HG02763 (cell line): ENCODE results near the gene OLIG2.

Source experiments
- ATAC-seq: cut with Tn5 transposase; IDR thresholded peaks from one replicate; pipeline ENCODE4 v1.9.1; 2021; ENCODE audit warnings: mild to moderate bottlenecking, moderate library complexity; ENCODE audit not compliant: unreplicated experiment

The OLIG2 gene

DNA sequence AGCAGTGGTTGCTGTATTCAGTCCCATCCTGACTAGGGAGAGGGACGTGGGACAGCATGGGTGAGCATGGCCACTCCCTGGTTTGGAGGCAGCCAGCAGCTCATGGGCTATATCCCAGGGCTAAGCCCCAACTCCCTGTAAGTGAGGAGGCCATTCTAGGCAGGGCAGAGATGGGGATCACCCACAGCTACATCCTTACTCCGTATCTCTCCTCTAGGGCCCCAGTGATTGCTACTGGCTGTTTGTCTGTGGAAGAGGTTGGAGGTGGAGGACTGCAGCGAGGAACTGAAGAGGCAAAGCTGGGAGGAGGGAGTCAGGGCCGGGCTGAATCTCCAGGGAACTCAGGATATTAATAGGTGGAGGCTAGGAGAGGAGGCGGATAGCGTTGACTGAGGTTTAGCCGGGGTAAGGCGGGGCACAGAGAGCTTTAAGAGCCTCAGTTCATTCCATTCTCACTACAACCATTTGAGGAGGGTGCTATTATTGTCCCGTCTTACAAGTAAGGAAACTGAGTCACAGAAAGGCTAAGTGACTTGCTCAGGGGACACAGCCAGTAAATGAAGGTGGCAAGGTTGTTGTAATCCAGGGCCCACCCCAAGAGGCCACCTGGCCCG, 6.8 kb downstream of the OLIG2 start:
- no peak for ATAC-seq

DNA sequence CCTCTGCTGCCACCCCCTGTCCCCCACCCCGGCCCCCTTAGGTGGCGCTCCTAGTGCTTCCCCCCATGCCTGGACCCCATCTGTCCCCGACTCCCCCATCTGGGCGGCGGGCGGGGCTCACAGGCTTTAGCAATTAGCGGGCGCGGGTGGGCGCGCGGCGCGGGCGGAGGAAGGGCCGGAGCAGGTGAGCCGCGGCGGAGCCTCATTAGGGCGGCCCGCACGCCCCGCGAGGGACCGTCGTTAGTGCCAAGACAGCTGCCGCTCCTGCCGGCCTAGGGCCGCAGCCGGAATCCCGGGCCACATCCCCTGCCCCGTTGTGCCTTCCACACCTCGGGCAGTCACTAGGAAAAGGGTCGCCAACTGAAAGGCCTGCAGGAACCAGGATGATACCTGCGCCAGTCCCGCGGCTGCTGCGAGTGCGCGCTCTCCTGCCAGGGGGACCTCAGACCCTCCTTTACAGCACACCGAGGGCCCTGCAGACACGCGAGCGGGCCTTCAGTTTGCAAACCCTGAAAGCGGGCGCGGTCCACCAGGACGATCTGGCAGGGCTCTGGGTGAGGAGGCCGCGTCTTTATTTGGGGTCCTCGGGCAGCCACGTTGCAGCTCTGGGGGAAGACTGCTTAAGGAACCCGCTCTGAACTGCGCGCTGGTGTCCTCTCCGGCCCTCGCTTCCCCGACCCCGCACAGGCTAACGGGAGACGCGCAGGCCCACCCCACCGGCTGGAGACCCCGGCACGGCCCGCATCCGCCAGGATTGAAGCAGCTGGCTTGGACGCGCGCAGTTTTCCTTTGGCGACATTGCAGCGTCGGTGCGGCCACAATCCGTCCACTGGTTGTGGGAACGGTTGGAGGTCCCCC, 7.6 kb downstream of the OLIG2 start:
- ATAC-seq: no peak

DNA sequence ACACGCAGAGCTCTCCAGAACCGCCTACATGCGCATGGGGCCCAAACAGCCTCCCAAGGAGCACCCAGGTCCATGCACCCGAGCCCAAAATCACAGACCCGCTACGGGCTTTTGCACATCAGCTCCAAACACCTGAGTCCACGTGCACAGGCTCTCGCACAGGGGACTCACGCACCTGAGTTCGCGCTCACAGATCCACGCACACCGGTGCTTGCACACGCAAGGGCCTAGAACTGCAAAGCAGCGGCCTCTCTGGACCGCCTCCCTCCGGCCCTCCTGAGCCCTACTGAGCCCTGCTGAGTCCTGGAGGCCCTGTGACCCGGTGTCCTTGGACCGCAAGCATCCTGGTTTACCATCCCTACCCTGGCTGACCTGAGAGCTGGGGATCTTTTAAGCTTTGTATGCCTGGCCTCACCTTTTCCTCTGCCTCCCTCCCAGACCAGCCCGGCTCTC, 8.3 kb downstream of the OLIG2 start:
- ATAC-seq: no peak

DNA sequence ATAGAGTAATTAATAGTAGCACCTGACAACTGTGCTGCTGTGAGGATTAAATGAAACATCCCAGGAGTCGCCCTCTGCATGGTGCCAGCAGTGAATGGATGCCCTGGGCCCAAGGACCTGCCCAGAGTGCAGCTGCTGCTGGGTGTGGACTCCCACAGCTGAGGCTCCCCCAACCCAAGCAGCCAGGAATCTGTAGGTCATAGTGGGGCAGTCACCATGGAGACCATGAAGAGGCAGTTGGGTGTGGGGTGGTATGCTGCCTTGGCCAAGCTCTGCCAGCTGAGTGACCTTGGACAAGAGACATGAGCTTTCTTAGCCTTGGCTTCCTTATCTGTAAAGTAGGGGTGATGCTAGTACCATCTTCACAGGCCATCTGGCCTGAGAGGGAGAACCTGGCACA, 9.4 kb downstream of the OLIG2 start:
- no peak for ATAC-seq

- ATAC-seq: no peak
Measured at GRCh38 chr21:33036430-33037162, 10.9 kb downstream of the OLIG2 start.

GRCh38 chr21:33037501-33037900, 11.8 kb downstream of the OLIG2 start:
- ATAC-seq: no peak

- no peak for ATAC-seq
Measured at GRCh38 chr21:33039536-33039935, 13.8 kb downstream of the OLIG2 start.

GRCh38 chr21:33040215-33040614, 14.5 kb downstream of the OLIG2 start:
- ATAC-seq: no peak

GRCh38 chr21:33041981-33042380, 16.2 kb downstream of the OLIG2 start:
- no peak for ATAC-seq

DNA sequence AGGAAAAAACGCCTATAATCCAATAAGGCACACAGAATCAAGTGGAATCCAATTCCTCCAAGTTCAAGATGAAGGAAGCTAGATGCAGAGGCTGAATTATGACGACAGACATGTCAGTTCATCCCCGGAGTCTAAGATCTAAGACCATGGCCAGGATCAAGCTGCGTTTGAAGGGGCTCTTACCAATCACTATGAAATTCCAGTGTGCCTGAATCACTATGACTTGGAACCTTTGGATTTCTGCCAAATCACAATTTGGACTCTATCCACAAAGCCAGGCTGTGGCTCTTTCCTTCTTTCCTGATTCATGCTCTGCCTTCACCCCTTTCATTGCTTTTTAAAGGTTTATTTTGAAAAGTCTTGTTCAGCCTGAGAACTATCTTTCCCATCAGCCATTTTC, 17.1 kb downstream of the OLIG2 start:
- ATAC-seq: no peak

- no peak for ATAC-seq
Measured at GRCh38 chr21:33046455-33046854, 20.7 kb downstream of the OLIG2 start.

GRCh38 chr21:33047231-33047630, 21.5 kb downstream of the OLIG2 start:
- ATAC-seq: no peak

DNA sequence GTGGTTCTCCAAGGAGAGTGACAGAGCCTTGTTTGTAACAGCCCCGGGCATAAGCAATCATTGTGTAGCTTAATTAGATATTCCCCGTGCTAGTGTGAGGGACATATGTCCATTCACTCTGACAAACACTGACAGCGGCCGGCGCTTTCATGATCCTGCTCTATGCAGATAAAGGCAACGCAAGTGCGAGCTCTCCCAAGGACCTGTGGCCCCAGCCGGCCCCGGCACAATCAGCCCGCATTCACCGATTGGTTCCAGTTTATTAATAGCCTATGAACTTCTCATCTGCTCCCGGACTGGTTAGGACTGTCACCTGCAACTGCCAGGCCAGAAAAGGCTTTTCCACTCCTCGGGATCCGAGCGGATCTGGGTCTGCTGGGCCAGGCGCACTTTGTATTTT, 26.2 kb downstream of the OLIG2 start:
- ATAC-seq: no peak

DNA sequence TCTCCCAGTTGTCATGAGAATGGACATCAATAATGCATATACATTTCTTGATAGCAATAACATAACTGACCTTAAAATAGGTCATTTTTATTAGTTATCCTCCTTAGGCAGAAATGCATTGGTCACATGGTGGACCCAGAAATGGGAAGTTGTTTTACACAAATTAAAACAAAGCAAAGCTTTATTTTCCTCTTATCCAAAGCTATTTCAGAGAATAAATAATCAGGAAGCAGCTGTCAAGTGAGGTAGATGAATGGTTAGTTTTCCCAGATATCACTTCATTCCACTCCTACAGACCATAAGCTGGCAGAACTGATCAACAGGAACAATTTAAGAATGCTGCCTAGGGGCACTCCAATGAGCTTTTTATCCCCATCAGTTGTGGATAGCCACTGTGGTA, 28.2 kb downstream of the OLIG2 start:
- no peak for ATAC-seq

GRCh38 chr21:33055991-33056390, 30.3 kb downstream of the OLIG2 start:
- no peak for ATAC-seq

DNA sequence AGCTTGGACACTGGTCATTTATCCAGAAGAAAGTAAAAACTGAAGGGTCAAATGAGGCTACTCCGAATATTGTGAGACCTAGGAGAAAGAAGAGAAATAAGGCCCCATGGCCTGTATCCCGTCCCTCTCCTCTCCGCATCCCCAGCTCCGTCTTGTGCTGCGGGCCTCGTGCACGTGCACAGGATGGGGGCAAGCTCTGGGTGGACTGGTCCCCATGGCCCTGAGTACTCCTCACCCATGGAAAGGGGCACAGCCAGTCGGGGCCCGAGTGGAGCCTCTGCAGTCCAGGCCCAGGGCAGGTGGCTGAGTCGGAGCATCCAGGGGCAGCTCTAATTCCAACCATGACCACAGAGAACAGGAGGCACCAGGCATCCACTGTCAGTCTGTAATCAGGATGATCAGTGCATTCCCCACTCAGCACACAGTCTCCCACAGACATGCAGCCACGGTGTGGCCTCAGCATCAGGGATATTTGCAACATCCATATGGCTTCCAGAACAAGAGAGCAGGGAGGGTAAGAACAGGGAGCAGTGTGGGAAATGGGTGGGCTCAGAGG, 31.7 kb downstream of the OLIG2 start:
- ATAC-seq: no peak

DNA sequence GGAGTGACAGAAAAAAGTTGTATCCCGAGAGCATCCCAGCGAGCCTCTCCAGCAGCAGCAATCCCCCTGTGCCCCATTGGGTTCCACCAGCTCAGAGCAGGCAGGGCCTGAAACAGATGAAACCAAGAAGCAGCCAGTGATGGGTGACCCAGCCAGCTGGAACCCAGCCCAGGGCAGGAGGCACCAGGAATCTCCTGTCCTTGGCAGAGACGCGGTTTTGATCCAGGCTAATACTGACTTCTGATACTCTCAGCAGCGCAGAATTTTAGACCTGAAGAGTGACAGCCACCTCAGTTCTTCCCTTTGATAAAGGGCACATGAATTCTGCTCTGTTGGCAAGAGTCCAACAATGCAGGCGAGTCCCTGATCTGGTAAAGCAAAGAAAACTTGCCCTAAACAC, 32.8 kb downstream of the OLIG2 start:
- ATAC-seq: no peak

GRCh38 chr21:33058957-33059356, 33.2 kb downstream of the OLIG2 start:
- ATAC-seq: no peak

GRCh38 chr21:33059380-33059841, 33.7 kb downstream of the OLIG2 start:
- no peak for ATAC-seq

DNA sequence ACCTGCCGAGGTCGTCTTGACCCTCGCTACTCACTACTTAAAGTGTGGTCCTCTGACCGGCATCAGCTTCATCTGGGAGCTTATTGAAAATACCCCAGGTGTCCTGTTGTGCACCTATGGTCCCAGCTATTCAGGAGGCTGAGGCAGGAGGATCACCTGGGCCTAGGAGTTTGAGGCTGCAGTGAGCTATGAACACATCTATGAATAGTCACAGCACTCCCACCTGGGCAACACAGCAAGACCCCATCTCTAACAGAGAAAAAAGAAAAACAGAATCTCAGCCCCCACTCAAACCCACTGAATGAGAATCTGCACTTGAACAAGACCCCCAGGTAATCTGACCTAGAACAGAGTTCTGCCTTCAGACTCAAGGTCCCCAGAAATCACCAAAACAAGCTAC, 35.5 kb downstream of the OLIG2 start:
- no peak for ATAC-seq

DNA sequence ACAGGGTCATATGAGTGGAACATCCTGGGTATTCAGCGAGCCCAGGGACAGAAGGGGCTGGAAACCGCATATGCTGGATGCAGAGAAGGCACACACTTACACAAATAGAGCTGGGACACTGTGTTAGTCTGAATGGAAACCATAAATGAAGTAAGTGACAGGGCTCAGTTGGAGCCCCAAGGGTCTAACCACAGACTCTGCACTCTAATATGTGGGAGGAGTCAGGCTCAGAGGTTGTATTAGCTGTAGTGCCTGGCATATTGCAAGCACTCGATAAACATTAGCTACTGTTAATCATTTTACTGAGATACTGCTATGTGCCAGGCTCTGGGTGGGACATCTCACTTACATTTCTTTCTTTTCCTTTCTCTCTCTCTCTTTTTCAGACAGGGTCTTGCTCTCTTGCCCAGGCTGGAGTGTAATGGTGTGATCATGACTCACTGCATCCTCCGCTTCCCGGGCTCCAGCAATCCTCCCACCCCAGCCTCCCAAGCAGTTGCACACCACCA, 37.7 kb downstream of the OLIG2 start:
- ATAC-seq: no peak
